K562 (cell line): ENCODE measurements around the gene PLXDC2. TPM values are rescaled to one million over a fixed set of nuclear protein-coding genes. Genes with fewer than 3 reads are reported as not detected.

ENCODE experiments used
- ATAC-seq: fragments of 200-7000 bp; cut with Tn5 transposase; 3 replicates; pipeline ENCODE4 v1.9.1; 2020; ENCODE audit warnings: moderate library complexity
- BruUV-seq: library from RNA; stranded (reverse); fragments of 400-500 nt; replicated peaks from 2 replicates; lab custom pipeline; 2021; lab: Mats Ljungman, UMichigan
- CTCF ChIA-PET: fragments of 300-600 bp; formaldehyde crosslinking; extraction: SDS; loops from one replicate; lab custom pipeline; 2021; ENCODE audit warnings: low intra/inter-chr PET ratio; lab: Yijun Ruan, JAX
- POLR2A ChIA-PET: fragments of 300-600, 350-650 bp; sonication (Branson Sonifier 250); formaldehyde crosslinking; extraction: SDS; loops from one replicate; lab custom pipeline; 2021; ENCODE audit warnings: antibody characterized with exemption, inconsistent platforms; lab: Yijun Ruan, JAX
- DNase-seq, 4 experiments: peaks; one replicate each; pipeline versions ENCODE4 v3.0.0 to v3.0.0-alpha.2; 2011 to 2018; ENCODE audit warnings: low spot score in 3 of 4, mixed read lengths in 3 of 4; ENCODE audit errors: extremely low read depth in 1 of 4
- FAIRE-seq: peaks from 2 replicates; lab custom pipeline; 2011; peaks lifted over from hg19 to GRCh38; lab: Jason Lieb, UNC
- H2AFZ ChIP-seq: 2 replicates; pipeline ENCODE4 v1.6.0; 2011; ENCODE audit warnings: low read depth, low read length, control low read depth, inconsistent platforms
- H3K27ac ChIP-seq: fragments of 200-600 bp; 3 replicates; pipeline ENCODE4 v1.8.0; 2011; ENCODE audit warnings: low read depth, mild to moderate bottlenecking, control low read depth, inconsistent platforms, low read length, moderate library complexity, mixed read lengths; ENCODE audit errors: extremely low read depth
- H3K27me3 ChIP-seq, 2 experiments: fragments of 300-600 bp in 1 of 2; 2 replicates in 1 of 2; 3 replicates in 1 of 2; pipeline versions ENCODE4 v1.6.0 to v1.8.0; 2011; ENCODE audit warnings: inconsistent platforms in 2 of 2, low read length in 2 of 2, mild to moderate bottlenecking in 1 of 2, mixed read lengths in 1 of 2, moderate library complexity in 1 of 2; ENCODE audit not compliant: control insufficient read depth in 2 of 2, insufficient read depth in 2 of 2
- H3K36me3 ChIP-seq: fragments of 300-600 bp; 3 replicates; pipeline ENCODE4 v1.8.0; 2011; ENCODE audit warnings: mild to moderate bottlenecking, low read length, inconsistent platforms; ENCODE audit not compliant: control insufficient read depth, insufficient read depth
- H3K4me1 ChIP-seq, 2 experiments: fragments of 200-600 bp in 1 of 2; replicated peaks in 1 of 2; 2 replicates in 1 of 2; 3 replicates in 1 of 2; pipeline versions ENCODE4 v1.5.1 to v1.8.0; 2011; ENCODE audit warnings: inconsistent platforms in 2 of 2, low read length in 2 of 2, mild to moderate bottlenecking in 1 of 2, mixed read lengths in 1 of 2, moderate library complexity in 1 of 2; ENCODE audit not compliant: control insufficient read depth in 2 of 2, insufficient read depth in 2 of 2
- H3K4me2 ChIP-seq: 2 replicates; pipeline ENCODE4 v1.6.1; 2011; ENCODE audit warnings: low read length, control low read depth, inconsistent platforms, mixed read lengths; ENCODE audit not compliant: insufficient read depth
- H3K4me3 ChIP-seq: fragments of 200-600 bp; sonication (generic), shearing (Covaris generic); 2 replicates; pipeline ENCODE4 v1.5.1; 2016; ENCODE audit warnings: control low read depth, inconsistent platforms
- H3K79me2 ChIP-seq: fragments of 200-600 bp; 3 replicates; pipeline ENCODE4 v1.8.0; 2011; ENCODE audit warnings: low read length, inconsistent platforms; ENCODE audit not compliant: control insufficient read depth, insufficient read depth
- H3K9ac ChIP-seq, 2 experiments: 2 replicates each; pipeline versions ENCODE4 v1.6.0 to v1.6.1; 2011; ENCODE audit warnings: low read depth in 2 of 2, low read length in 2 of 2, control low read depth in 1 of 2, inconsistent platforms in 1 of 2, mild to moderate bottlenecking in 1 of 2, mixed read lengths in 1 of 2; ENCODE audit not compliant: insufficient read depth in 1 of 2
- H3K9me1 ChIP-seq: one replicate; pipeline ENCODE4 v1.6.0; 2011; ENCODE audit warnings: inconsistent platforms, mild to moderate bottlenecking, low read length, moderate library complexity; ENCODE audit not compliant: control insufficient read depth, insufficient read depth
- H3K9me3 ChIP-seq: replicated peaks from 2 replicates; pipeline ENCODE4 v1.5.1; 2011; ENCODE audit warnings: low read depth, low read length, inconsistent platforms; ENCODE audit not compliant: control insufficient read depth, insufficient read depth
- H4K20me1 ChIP-seq: replicated peaks from 2 replicates; pipeline ENCODE4 v1.6.1; 2011; ENCODE audit warnings: low read length, inconsistent platforms, mixed read lengths; ENCODE audit not compliant: control insufficient read depth, insufficient read depth
- CBFB ChIP-seq: sonication (generic); formaldehyde crosslinking; IDR thresholded peaks from 2 replicates; pipeline ENCODE4 v1.4.0; 2020; ENCODE audit warnings: mild to moderate bottlenecking, missing genetic modification reagents
- FOXA1 ChIP-seq: fragments of 450-650 bp; IDR thresholded peaks from 2 replicates; pipeline ENCODE4 v1.6.1; 2016; ENCODE audit warnings: mild to moderate bottlenecking, borderline replicate concordance
- NELFE ChIP-seq: IDR thresholded peaks from 2 replicates; pipeline ENCODE4 v1.6.1; 2011; ENCODE audit warnings: mild to moderate bottlenecking; ENCODE audit not compliant: insufficient read depth, insufficient read length
- RBM22 ChIP-seq: fragments of 200-400 bp; formaldehyde crosslinking; IDR thresholded peaks from 2 replicates; pipeline ENCODE4 v1.6.1; 2018; ENCODE audit warnings: low read length, low read depth; ENCODE audit not compliant: poor library complexity, severe bottlenecking
- RBM39 ChIP-seq: fragments of 200-400 bp; formaldehyde crosslinking; optimal IDR thresholded peaks from 2 replicates; pipeline ENCODE3; 2018; ENCODE audit warnings: low read depth, low read length
- THAP7 ChIP-seq: fragments of 250-450 bp; sonication (Bioruptor Pico); IDR thresholded peaks from 2 replicates; pipeline ENCODE4 v1.5.0; 2021
- ZNF668 ChIP-seq: fragments of 250-450 bp; sonication (Bioruptor Pico); IDR thresholded peaks from 2 replicates; pipeline ENCODE4 v1.8.0; 2022; ENCODE audit warnings: mild to moderate bottlenecking, inconsistent platforms
- WGBS: fragments of 100-300 bp; shearing (Covaris generic); methylation state at CpG from one replicate; pipeline ENCODE4 v1.1.6; 2016; ENCODE audit warnings: low coverage, mixed read lengths; ENCODE audit not compliant: insufficient coverage; ENCODE audit errors: missing lambda C conversion rate; 5-methylcytosine and 5-hydroxymethylcytosine counted together
- in situ Hi-C: fragments of 300-500 bp; cut with MboI; formaldehyde crosslinking; loops from 4 replicates; pipeline ENCODE4 v1.15.0; 2018; ENCODE audit warnings: inconsistent platforms, mixed read lengths
- intact Hi-C: fragments of 100-400 bp; cut with micrococcal nuclease; formaldehyde crosslinking; loops from 2 replicates; pipeline ENCODE4 v1.14.2; 2022
- polyA plus RNA-seq, 8 experiments: library from polyadenylated mRNA; depleted of rRNA in 4 of 8; stranded (reverse) in 5 of 8; unstranded in 3 of 8; fragments of >200 nt; fragmentation: Nextera tagmentation in 2 of 8; fragmentation: Illumina TruSeq in 1 of 8; extraction: Ambion mirVana in 2 of 8; extraction: Trizol in 1 of 8; gene quantifications; 2 replicates each; pipeline versions ENCODE4 v1.2.1 to v1.2.3, GENCODE V29; 2011 to 2014; ENCODE audit warnings: inconsistent platforms in 1 of 8, missing spikeins in 1 of 8
- total RNA-seq, 7 experiments: library from RNA; depleted of rRNA in 6 of 7; stranded (reverse); fragments of >200 nt in 6 of 7; fragmentation: Illumina TruSeq in 2 of 7; extraction: Trizol in 2 of 7; gene quantifications; 2 replicates each; pipeline versions ENCODE4 v1.2.1 to v1.2.3, GENCODE V29; 2011 to 2021; ENCODE audit warnings: low replicate concordance in 1 of 7
- TF ChIP-seq, protein P1 (sequence below): fragments of 450-650 bp; IDR thresholded peaks from 2 replicates; pipeline ENCODE4 v1.6.1; 2016; ENCODE audit warnings: mild to moderate bottlenecking, moderate library complexity

PLXDC2 gene
- total and polyA plus RNA-seq, 9 of the 15 experiments (the other 6 are each of a cell fraction or from before 2014, with no cell fraction given), result 0.01 to 0.33 (median 0.10) TPM; not detected in 3

GRCh38 chr10:20007426-20007825 lies 191.2 kb downstream of the PLXDC2 start:
- no peaks in the 10 kb centered on the region for H3K27me3 ChIP-seq
- no peaks in the 10 kb centered on the region for H3K9me3 ChIP-seq
- H3K79me2 ChIP-seq, result no peaks in the 10 kb centered on the region
- CTCF ChIA-PET, result no interaction called here
- FAIRE-seq (no peak), ATAC-seq (no peak), DNase-seq (no peak)
- TF ChIP-seq RBM39 (no peak), CBFB (CRISPR knock-in tag) (no peak), NELFE (no peak), FOXA1 (no peak), ZNF668 (no peak), RBM22 (no peak), THAP7 (CRISPR knock-in tag) (no peak)
- TF ChIP-seq, protein P1, sequence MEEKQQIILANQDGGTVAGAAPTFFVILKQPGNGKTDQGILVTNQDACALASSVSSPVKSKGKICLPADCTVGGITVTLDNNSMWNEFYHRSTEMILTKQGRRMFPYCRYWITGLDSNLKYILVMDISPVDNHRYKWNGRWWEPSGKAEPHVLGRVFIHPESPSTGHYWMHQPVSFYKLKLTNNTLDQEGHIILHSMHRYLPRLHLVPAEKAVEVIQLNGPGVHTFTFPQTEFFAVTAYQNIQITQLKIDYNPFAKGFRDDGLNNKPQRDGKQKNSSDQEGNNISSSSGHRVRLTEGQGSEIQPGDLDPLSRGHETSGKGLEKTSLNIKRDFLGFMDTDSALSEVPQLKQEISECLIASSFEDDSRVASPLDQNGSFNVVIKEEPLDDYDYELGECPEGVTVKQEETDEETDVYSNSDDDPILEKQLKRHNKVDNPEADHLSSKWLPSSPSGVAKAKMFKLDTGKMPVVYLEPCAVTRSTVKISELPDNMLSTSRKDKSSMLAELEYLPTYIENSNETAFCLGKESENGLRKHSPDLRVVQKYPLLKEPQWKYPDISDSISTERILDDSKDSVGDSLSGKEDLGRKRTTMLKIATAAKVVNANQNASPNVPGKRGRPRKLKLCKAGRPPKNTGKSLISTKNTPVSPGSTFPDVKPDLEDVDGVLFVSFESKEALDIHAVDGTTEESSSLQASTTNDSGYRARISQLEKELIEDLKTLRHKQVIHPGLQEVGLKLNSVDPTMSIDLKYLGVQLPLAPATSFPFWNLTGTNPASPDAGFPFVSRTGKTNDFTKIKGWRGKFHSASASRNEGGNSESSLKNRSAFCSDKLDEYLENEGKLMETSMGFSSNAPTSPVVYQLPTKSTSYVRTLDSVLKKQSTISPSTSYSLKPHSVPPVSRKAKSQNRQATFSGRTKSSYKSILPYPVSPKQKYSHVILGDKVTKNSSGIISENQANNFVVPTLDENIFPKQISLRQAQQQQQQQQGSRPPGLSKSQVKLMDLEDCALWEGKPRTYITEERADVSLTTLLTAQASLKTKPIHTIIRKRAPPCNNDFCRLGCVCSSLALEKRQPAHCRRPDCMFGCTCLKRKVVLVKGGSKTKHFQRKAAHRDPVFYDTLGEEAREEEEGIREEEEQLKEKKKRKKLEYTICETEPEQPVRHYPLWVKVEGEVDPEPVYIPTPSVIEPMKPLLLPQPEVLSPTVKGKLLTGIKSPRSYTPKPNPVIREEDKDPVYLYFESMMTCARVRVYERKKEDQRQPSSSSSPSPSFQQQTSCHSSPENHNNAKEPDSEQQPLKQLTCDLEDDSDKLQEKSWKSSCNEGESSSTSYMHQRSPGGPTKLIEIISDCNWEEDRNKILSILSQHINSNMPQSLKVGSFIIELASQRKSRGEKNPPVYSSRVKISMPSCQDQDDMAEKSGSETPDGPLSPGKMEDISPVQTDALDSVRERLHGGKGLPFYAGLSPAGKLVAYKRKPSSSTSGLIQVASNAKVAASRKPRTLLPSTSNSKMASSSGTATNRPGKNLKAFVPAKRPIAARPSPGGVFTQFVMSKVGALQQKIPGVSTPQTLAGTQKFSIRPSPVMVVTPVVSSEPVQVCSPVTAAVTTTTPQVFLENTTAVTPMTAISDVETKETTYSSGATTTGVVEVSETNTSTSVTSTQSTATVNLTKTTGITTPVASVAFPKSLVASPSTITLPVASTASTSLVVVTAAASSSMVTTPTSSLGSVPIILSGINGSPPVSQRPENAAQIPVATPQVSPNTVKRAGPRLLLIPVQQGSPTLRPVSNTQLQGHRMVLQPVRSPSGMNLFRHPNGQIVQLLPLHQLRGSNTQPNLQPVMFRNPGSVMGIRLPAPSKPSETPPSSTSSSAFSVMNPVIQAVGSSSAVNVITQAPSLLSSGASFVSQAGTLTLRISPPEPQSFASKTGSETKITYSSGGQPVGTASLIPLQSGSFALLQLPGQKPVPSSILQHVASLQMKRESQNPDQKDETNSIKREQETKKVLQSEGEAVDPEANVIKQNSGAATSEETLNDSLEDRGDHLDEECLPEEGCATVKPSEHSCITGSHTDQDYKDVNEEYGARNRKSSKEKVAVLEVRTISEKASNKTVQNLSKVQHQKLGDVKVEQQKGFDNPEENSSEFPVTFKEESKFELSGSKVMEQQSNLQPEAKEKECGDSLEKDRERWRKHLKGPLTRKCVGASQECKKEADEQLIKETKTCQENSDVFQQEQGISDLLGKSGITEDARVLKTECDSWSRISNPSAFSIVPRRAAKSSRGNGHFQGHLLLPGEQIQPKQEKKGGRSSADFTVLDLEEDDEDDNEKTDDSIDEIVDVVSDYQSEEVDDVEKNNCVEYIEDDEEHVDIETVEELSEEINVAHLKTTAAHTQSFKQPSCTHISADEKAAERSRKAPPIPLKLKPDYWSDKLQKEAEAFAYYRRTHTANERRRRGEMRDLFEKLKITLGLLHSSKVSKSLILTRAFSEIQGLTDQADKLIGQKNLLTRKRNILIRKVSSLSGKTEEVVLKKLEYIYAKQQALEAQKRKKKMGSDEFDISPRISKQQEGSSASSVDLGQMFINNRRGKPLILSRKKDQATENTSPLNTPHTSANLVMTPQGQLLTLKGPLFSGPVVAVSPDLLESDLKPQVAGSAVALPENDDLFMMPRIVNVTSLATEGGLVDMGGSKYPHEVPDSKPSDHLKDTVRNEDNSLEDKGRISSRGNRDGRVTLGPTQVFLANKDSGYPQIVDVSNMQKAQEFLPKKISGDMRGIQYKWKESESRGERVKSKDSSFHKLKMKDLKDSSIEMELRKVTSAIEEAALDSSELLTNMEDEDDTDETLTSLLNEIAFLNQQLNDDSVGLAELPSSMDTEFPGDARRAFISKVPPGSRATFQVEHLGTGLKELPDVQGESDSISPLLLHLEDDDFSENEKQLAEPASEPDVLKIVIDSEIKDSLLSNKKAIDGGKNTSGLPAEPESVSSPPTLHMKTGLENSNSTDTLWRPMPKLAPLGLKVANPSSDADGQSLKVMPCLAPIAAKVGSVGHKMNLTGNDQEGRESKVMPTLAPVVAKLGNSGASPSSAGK, result no peak
- no peaks in the 10 kb centered on the region for H3K4me1 ChIP-seq
- POLR2A ChIA-PET, result no interaction called here
- BruUV-seq, result no TSS peak
- no peak overlapping the region for H3K4me2 ChIP-seq
- no peak overlapping the region for H3K27ac ChIP-seq
- no peak overlapping the region for H3K4me3 ChIP-seq
- intact Hi-C loops (no loop called here), in situ Hi-C loops (no loop called here)
- no peak overlapping the region for H2AFZ ChIP-seq
- H3K9ac ChIP-seq, result no peak overlapping the region
- WGBS, result 0% methylated on average over 1 of the region's 1 CpG
- no peaks in the 10 kb centered on the region for H3K9me1 ChIP-seq
- H4K20me1 ChIP-seq, result no peaks in the 10 kb centered on the region
- H3K36me3 ChIP-seq, result no peaks in the 10 kb centered on the region
